OCI-LY7 (cell line): ENCODE measurements around the gene HMGB1.

Experiments used
- CTCF ChIP-seq: fragments of 200-600 bp; sonication (generic); conservative IDR thresholded peaks from 2 replicates; pipeline ENCODE4 v1.5.1; 2014; ENCODE audit warnings: mild to moderate bottlenecking, antibody characterized with exemption, low read length, moderate library complexity, mixed read lengths
- EZH2phosphoT487 ChIP-seq: fragments of 200-600 bp; sonication (generic); IDR thresholded peaks from 2 replicates; pipeline ENCODE4 v1.6.1; 2018; ENCODE audit warnings: low read depth, borderline replicate concordance, mild to moderate bottlenecking, mixed run types, antibody characterized with exemption, low read length, moderate library complexity, mixed read lengths

GRCh38 chr13:30510091-30510490, 44.4 kb upstream of the HMGB1 start:
- TF ChIP-seq CTCF = no peak
- no peak for TF ChIP-seq EZH2phosphoT487
